Activated T-helper 1 cell treated with anti-CD3 and anti-CD28 coated beads, Interleukin-2, amount 50 U/mL, for 16 hours (primary cell): ENCODE data around the gene TIAM1.

Source experiments
- DNase-seq, 2 donors: peaks; one replicate each; pipeline ENCODE4 v3.0.0-alpha.2; 2020; ENCODE audit warnings: low read depth in 1 of 2, low spot score in 1 of 2

Gene TIAM1

GRCh38 chr21:31286621-31287020 lies 57.4 kb downstream of the TIAM1 start:
- no peak for DNase-seq

GRCh38 chr21:31284797-31285397 lies 59.2 kb downstream of the TIAM1 start:
- no peak for DNase-seq

GRCh38 chr21:31283025-31283424 lies 61.0 kb downstream of the TIAM1 start:
- no peak for DNase-seq

- no peak for DNase-seq
Measured at GRCh38 chr21:31282095-31282709, 61.9 kb downstream of the TIAM1 start.

- no peak for DNase-seq
Measured at GRCh38 chr21:31281561-31281960, 62.5 kb downstream of the TIAM1 start.

GRCh38 chr21:31279986-31280385 lies 64.1 kb downstream of the TIAM1 start:
- DNase-seq = no peak

- no peak for DNase-seq
Measured at GRCh38 chr21:31279214-31279613, 64.8 kb downstream of the TIAM1 start.

- no peak for DNase-seq
Measured at GRCh38 chr21:31278511-31279130, 65.4 kb downstream of the TIAM1 start.

GRCh38 chr21:31276663-31277062 lies 67.4 kb downstream of the TIAM1 start:
- DNase-seq = no peak

- DNase-seq = no peak
Measured at GRCh38 chr21:31275901-31276300, 68.2 kb downstream of the TIAM1 start.

- no peak for DNase-seq
Measured at GRCh38 chr21:31273278-31273677, 70.8 kb downstream of the TIAM1 start.

- no peak for DNase-seq
Measured at GRCh38 chr21:31268090-31268489, 76.0 kb downstream of the TIAM1 start.

GRCh38 chr21:31267644-31268043 lies 76.4 kb downstream of the TIAM1 start:
- no peak for DNase-seq

GRCh38 chr21:31266241-31266640 lies 77.8 kb downstream of the TIAM1 start:
- no peak for DNase-seq

- no peak for DNase-seq
Measured at GRCh38 chr21:31265366-31266013, 78.6 kb downstream of the TIAM1 start.

- no peak for DNase-seq
Measured at GRCh38 chr21:31264574-31264973, 79.5 kb downstream of the TIAM1 start.

GRCh38 chr21:31262728-31263127 lies 81.3 kb downstream of the TIAM1 start:
- no peak for DNase-seq

- no peak for DNase-seq
Measured at GRCh38 chr21:31261759-31262158, 82.3 kb downstream of the TIAM1 start.

GRCh38 chr21:31260790-31261189 lies 83.3 kb downstream of the TIAM1 start:
- no peak for DNase-seq

GRCh38 chr21:31258073-31258472 lies 86.0 kb downstream of the TIAM1 start:
- no peak for DNase-seq

- DNase-seq = no peak
Measured at GRCh38 chr21:31257265-31257664, 86.8 kb downstream of the TIAM1 start.

GRCh38 chr21:31255896-31256295 lies 88.2 kb downstream of the TIAM1 start:
- DNase-seq = no peak
